GM12872 (cell line): ENCODE measurements around the gene RPAP3.

ENCODE experiments used
- CTCF ChIP-seq: IDR thresholded peaks from 3 replicates; pipeline ENCODE4 v1.5.1; 2011; ENCODE audit warnings: low read depth, mild to moderate bottlenecking, low read length, moderate library complexity; ENCODE audit not compliant: insufficient read depth

RPAP3 gene

DNA sequence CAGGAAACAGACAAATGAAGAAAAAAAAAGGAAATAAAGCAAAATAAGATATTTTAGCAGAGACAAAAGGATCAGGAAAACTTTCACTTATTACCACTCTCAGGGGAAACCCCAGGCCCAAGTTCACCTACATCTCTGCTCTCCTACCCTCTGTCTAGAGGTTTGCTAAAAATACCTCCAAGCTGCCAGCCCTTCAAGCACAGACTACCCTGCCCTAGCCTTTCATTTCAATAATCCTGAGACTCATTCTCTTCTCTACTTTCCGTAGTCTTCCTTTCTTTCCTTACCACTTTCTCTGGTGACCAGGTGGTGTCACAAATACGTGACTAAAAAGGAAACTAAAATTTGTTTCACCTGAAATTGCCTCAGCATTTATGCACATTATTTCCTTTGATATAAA, 33.8 kb downstream of the RPAP3 start:
- no peak for TF ChIP-seq CTCF

GRCh38 chr12:47652521-47653234, 53.2 kb downstream of the RPAP3 start:
- TF ChIP-seq CTCF, result no peak

DNA sequence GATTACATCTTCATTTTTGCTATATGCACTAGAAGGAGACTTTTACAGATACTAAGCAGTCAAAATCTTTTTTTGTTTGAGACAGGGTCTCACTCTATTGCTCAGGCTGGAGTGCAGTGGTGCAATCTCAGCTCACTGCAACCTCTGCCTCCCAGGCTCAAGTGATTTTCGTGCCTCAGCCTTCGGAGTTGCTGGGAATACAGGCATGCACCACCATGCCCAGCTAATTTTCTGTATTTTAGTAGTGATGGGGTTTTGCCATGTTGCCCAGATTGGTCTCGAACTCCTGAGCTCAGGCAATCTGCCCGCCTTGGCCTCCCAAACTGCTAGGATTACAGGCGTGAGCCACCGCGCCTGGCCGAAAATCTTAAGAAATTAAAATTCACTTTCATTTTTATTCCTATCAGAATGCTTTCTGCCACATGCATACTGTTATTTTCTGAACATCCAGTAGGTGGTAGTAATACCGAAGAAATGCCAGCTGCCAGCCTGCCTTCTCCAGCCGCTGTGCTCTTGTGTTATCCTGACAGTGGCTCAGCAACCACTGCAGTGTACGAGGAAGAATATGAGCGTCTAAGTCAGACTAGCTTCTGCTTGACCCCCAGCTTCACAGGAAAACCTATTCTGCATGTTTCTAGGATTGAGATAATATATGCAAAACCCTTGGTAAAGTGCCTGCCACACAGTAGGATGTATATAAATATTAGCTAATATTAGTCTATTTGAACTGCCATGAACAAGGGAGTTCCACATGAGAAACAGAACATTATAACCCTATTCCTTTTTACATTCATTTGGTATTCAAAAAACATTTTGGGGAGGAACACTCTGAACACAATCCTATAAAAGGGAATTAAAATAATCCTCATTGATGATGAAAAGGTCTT, 54.2 kb downstream of the RPAP3 start:
- TF ChIP-seq CTCF, result peak; percentile 62

GRCh38 chr12:47650469-47650868, 55.4 kb downstream of the RPAP3 start:
- no peak for TF ChIP-seq CTCF

- TF ChIP-seq CTCF, result no peak
Measured at GRCh38 chr12:47649381-47649780, 56.4 kb downstream of the RPAP3 start.

DNA sequence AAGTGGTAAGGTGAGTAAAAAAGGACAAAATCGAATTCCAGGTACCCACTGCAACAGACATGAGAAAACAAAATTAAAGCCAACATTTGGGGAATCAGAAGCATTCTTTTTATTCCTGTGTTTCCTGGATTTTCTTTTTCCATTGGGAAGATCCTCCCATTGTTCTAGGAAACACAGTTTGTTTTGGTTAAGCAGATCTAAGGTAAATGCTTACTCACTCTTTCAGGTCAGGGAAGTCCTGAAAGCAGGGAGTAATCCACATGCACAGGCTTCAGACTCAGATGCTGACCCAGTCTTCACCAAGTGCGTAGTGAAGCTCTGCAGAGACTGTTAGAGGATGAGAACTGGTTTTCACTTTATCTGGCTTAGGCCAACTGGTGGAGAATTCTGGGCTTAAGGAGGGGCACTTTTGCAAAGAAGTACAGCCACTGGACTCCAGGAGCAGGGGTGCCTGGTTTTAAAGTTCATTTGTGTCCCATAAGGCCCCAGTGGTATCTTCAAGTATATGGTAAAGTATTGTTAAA, 57.7 kb downstream of the RPAP3 start:
- TF ChIP-seq CTCF, result no peak
